Activated effector memory CD4-positive, alpha-beta T cell treated with Interleukin-2 at 50 U/mL for 16 hours (primary cell): ENCODE results near the gene CYB561.
A peak's percentile ranks its signal among the peaks of the same experiment; 100 is the strongest.
"Not testable (repeated sequence)": the region's sequence is repeated elsewhere in the genome, so short reads cannot be mapped to it uniquely, and the experiment has no call there.

ENCODE experiments used
- DNase-seq: peaks from one replicate; pipeline ENCODE4 v3.0.0-alpha.2; 2020

The CYB561 gene

GRCh38 chr17:63478814-63479494 is 32.8 kb upstream of the CYB561 start:
- DNase-seq = peak; percentile 70

- no peak for DNase-seq
Measured at GRCh38 chr17:63477480-63478440, 31.7 kb upstream of the CYB561 start.

GRCh38 chr17:63476854-63477479 is 30.9 kb upstream of the CYB561 start, which contains the start of gene ACE:
Gene ACE, plus strand, starts transcription at chr17:63477061. Its CDS starts 34 bp downstream, at chr17:63477095.
- peak; percentile 41 for DNase-seq

GRCh38 chr17:63476459-63476853 is 30.4 kb upstream of the CYB561 start:
- peak; percentile 12 for DNase-seq

- no peak for DNase-seq
Measured at GRCh38 chr17:63475491-63476412, 29.6 kb upstream of the CYB561 start.

DNA sequence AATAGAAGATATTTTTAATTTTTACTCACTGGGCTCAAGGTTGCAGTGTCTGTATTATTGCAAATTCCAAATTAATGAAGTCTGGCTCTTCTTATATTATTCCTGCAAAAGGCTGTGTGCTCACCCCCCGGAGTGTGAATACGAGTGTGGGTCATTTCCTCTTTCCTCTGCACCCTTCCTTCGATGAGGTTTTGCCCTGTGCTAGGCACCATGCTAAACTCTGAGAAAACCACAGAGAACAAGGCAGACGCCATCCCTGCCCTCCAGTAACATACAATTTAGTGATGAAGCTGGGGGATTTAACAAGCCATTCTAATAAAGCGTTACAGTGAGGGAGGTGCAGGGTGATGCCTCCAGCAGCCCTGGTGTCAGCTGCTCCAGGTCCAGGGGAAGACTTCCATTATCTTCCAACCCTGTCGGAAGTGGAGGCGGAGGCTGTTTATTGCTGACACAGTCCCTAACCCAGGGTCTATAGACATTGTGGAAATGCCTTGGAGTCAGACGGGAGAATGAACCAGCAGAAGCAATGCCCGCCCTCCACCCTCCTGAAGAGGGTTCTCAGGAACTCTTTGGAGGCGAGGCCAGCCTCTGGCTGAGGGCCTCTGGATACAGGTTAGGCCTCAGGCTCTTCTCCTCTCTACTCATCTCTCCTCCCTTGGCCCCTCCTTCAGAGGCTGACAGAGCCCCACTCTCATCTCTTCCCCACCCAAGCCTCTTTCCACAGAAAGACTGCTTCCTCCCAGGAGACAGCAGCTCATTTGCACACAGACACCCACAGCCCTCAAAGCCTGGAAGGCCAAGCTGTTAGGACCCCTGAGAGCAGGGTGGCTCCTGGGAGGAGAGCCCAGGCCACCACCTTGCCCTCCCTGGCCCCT is 28.7 kb upstream of the CYB561 start:
- no peak for DNase-seq

GRCh38 chr17:63474174-63474573 is 28.1 kb upstream of the CYB561 start:
- DNase-seq = no peak

DNA sequence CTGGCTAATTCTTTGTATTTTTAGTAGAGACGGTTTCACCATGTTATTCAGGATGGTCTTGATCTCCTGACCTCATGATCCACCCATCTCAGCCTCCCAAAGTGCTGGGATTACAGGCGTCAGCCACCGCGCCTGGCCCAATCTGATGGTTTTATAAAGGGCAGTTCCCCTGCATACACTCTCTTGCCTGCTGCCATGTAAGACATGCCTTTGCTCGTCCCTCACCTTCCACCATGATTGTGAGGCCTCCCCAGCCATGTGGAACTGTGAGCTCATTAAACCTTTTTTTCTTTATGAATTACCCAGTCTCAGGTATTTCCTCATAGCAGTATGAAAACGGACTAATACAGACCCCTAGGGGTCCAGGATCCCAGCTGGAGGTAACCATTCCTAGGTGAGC is 22.0 kb upstream of the CYB561 start:
- DNase-seq = not testable (repeated sequence)

GRCh38 chr17:63464691-63465236 is 18.7 kb upstream of the CYB561 start:
- no peak for DNase-seq

- no peak for DNase-seq
Measured at GRCh38 chr17:63463771-63464170, 17.7 kb upstream of the CYB561 start.

DNA sequence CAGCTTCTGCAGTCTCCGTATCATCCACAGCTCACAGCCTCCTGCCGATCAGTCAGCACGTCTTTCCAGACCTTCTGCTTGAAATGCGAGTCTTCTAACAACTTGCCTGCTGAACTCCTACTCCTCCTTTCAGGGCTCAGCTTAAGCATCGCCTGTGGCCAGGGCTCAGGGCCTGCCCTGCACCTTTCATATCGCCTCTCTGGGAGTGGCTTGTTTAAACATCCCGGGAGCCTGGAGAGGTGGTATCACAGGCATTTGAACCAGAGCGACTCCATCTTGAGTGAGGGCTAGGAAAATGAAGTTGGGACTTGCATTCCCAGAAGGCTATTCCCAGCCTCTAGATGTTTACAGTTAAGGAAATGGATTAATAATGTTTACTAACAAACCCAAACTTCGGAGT is 13.9 kb upstream of the CYB561 start:
- DNase-seq = no peak

DNA sequence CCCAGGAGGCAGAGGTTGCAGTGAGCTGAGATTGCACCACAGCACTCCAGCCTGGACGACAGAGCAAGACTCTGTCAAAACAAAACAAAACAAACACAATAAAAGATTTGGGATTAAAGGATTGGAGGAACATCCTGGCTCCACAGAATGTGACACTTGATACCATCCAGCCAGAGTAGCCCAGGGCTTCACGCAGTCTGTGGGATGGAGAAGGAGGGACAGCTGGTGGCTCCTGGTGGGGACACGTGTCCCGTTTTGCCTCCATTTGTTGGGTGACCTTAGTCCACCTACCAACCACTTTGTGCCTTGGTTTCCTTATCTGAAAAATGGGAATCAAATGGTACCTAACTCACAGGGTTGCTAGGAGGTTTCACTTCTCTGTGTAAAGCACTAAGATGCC is 12.4 kb upstream of the CYB561 start:
- no peak for DNase-seq

DNA sequence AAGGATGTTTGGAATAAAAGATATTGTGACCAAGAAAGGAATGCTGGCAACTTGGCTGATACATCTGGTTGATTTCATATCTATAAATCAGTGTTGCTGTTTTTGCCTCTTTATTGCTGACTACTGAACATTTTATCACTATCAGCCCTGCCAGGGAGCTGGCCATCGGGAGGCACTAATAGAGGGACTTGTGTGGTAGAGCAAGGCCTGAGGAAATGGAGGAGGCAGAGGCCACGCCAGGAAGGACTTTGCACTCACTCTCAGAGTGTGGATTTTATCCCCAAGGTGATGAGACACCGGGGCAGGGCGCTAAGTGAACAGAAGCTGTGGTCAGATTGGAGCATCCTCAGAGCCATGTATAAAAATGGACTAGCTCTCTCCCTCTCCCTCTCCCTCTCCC is 9.3 kb upstream of the CYB561 start:
- DNase-seq = no peak

GRCh38 chr17:63454915-63455314 is 8.8 kb upstream of the CYB561 start:
- DNase-seq = no peak

GRCh38 chr17:63454357-63454756 is 8.3 kb upstream of the CYB561 start:
- not testable (repeated sequence) for DNase-seq

GRCh38 chr17:63452962-63453551 is 7.0 kb upstream of the CYB561 start:
- no peak for DNase-seq

DNA sequence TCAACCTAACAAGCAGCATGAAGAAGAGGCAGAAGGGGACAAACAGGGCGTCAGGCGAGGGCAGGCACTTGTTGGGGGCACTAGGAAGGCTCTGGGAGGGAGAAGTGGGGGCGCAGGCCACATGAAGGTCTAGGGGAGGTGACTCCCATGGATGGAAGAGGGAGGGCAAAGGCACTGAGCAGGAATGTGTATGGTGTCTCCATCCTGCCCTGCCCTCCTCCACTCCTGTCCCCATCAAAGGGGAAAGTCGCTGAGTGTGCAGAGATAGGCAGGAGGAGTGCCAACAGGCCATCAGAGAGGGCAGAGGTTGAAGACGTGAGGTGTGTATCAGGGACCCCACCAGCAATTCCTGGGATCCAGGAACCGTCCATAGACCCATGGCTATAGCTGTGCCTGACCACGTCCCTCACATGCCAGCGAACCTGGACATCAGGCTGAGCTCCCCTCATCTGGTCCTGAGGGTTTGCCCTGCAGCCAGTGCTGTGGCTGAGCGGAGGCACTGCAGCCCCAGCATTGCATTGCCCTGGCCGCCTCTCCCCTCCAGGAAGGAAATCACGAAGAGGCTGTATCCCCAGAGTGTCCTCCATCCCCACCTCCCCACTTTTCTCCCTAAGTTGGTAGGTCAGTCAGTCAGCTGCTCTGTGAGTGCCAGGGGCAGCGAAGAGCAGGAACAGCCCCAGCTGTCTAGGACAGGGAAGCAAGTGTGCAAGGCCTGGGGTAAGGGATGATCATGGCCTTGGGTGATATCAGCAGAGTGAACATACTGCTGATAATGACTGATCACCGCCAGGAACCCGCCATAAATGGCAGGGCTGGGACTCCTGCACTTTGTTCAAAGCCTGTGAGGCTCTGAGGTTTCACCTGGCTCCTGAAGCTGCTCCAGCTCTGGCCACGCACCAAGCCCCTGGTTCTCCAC is 6.2 kb upstream of the CYB561 start:
- DNase-seq = no peak

DNA sequence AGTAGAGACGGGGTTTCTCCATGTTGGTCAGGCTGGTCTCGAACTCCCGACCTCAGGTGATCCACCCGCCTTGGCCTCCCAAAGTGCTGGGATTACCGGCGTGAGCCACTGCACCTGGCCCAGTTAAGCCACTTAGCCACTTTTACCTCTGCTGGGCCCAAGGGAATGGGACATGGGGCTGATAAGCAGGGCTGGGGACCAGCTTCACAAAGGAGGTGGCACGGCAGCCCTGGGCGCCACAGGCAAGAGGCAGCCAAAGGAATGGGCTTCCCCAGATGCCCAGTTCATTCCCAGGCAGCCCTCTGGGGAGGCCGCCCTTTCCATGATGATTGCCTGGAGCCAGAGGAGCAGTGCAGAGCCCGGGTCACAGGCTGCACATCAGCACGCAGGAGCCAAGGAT is 5.0 kb upstream of the CYB561 start:
- no peak for DNase-seq

- DNase-seq = no peak
Measured at GRCh38 chr17:63450551-63450950, 4.4 kb upstream of the CYB561 start.

- DNase-seq = no peak
Measured at GRCh38 chr17:63448655-63449054, 2.5 kb upstream of the CYB561 start.
